OCI-LY7 (cell line): ENCODE data around the gene CAMKK1. TPM values are rescaled to one million over a fixed set of nuclear protein-coding genes. Genes with fewer than 3 reads are reported as not detected.

ENCODE experiments used
- BruUV-seq: library from RNA; stranded (reverse); fragments of 400-500 nt; replicated peaks from 2 replicates; lab custom pipeline; 2021; lab: Mats Ljungman, UMichigan
- CTCF ChIA-PET: fragments of 300-600 bp; sonication (Branson Sonifier 250); formaldehyde crosslinking; loops from one replicate; lab custom pipeline; 2022; ENCODE audit warnings: antibody characterized with exemption; ENCODE audit not compliant: unreplicated experiment; lab: Charles Lee
- POLR2A ChIA-PET: fragments of 300-600 bp; sonication (Branson Sonifier 250); formaldehyde crosslinking; loops from one replicate; lab custom pipeline; 2022; ENCODE audit warnings: antibody characterized with exemption; lab: Charles Lee
- DNase-seq: peaks from one replicate; pipeline ENCODE4 v3.0.0-alpha.2; 2015; ENCODE audit warnings: low spot score
- H2AFZ ChIP-seq: fragments of 200-600 bp; sonication (generic), shearing (Covaris generic); 2 replicates; pipeline ENCODE4 v1.6.1; 2014; ENCODE audit warnings: mild to moderate bottlenecking, antibody characterized with exemption, low read length, moderate library complexity
- H3K27ac ChIP-seq: fragments of 200-600 bp; sonication (generic); 2 replicates; pipeline ENCODE4 v1.5.1; 2014; ENCODE audit warnings: mixed run types, low read depth, mild to moderate bottlenecking, moderate library complexity, low read length, inconsistent platforms; ENCODE audit not compliant: poor library complexity, severe bottlenecking
- H3K36me3 ChIP-seq: fragments of 200-600 bp; sonication (generic); 2 replicates; pipeline ENCODE4 v1.6.1; 2014; ENCODE audit warnings: mild to moderate bottlenecking, antibody characterized with exemption, low read length, moderate library complexity, mixed read lengths; ENCODE audit not compliant: insufficient read depth
- H3K4me1 ChIP-seq: fragments of 200-600 bp; sonication (generic); 2 replicates; pipeline ENCODE4 v1.5.1; 2014; ENCODE audit warnings: mild to moderate bottlenecking, low read length; ENCODE audit not compliant: insufficient read depth, poor library complexity, severe bottlenecking
- H3K4me2 ChIP-seq: fragments of 200-600 bp; sonication (generic); 2 replicates; pipeline ENCODE4 v1.6.1; 2014; ENCODE audit warnings: mild to moderate bottlenecking, low read length
- H3K4me3 ChIP-seq: fragments of 200-600 bp; sonication (generic); 2 replicates; pipeline ENCODE4 v1.5.1; 2014; ENCODE audit warnings: mild to moderate bottlenecking, low read depth, low read length; ENCODE audit not compliant: poor library complexity, severe bottlenecking
- H3K79me2 ChIP-seq: fragments of 200-600 bp; sonication (generic); 2 replicates; pipeline ENCODE4 v1.6.1; 2016; ENCODE audit warnings: low read depth, mild to moderate bottlenecking, low read length, moderate library complexity, mixed read lengths; ENCODE audit not compliant: insufficient read depth
- H3K9me2 ChIP-seq: fragments of 200-600 bp; sonication (generic); 2 replicates; pipeline ENCODE4 v1.6.1; 2016; ENCODE audit warnings: mild to moderate bottlenecking, low read length, mixed read lengths; ENCODE audit not compliant: insufficient read depth
- H3K9me3 ChIP-seq: fragments of 200-600 bp; sonication (generic); 2 replicates; pipeline ENCODE4 v1.6.1; 2014; ENCODE audit warnings: mild to moderate bottlenecking, mixed run types, low read length, mixed read lengths
- H4K20me1 ChIP-seq: fragments of 200-600 bp; sonication (generic); 2 replicates; pipeline ENCODE4 v1.6.1; 2014; ENCODE audit warnings: mild to moderate bottlenecking, antibody characterized with exemption, low read length, moderate library complexity, mixed read lengths; ENCODE audit not compliant: insufficient read depth
- CTCF ChIP-seq: fragments of 200-600 bp; sonication (generic); conservative IDR thresholded peaks from 2 replicates; pipeline ENCODE4 v1.5.1; 2014; ENCODE audit warnings: mild to moderate bottlenecking, antibody characterized with exemption, low read length, moderate library complexity, mixed read lengths
- EZH2phosphoT487 ChIP-seq: fragments of 200-600 bp; sonication (generic); IDR thresholded peaks from 2 replicates; pipeline ENCODE4 v1.6.1; 2018; ENCODE audit warnings: low read depth, borderline replicate concordance, mild to moderate bottlenecking, mixed run types, antibody characterized with exemption, low read length, moderate library complexity, mixed read lengths
- intact Hi-C: fragments of 100-400 bp; cut with micrococcal nuclease; formaldehyde crosslinking; loops from one replicate; pipeline ENCODE4 v1.10.0; 2022; ENCODE audit not compliant: unreplicated experiment
- total RNA-seq, 2 experiments: library from RNA; depleted of rRNA in 1 of 2; stranded (reverse); fragments of >200 nt in 1 of 2; shearing (Covaris generic) in 1 of 2; gene quantifications; 2 replicates each; pipeline ENCODE4 v1.2.3, GENCODE V29; 2014 to 2022

The CAMKK1 gene
- total RNA-seq, 2 experiments from 2014 or later = 2.7 TPM

GRCh38 chr17:3896108-3896967 is 3.5 kb upstream of the CAMKK1 start:
- H3K4me1 ChIP-seq = peaks cover 41% of the 10 kb centered on the region

GRCh38 chr17:3895354-3895753 is 2.5 kb upstream of the CAMKK1 start:
- H4K20me1 ChIP-seq = no peaks in the 10 kb centered on the region
- H3K4me3 ChIP-seq = no peak overlapping the region
- no peak overlapping the region for H2AFZ ChIP-seq
- H3K4me2 ChIP-seq = no peak overlapping the region
- no peak overlapping the region for H3K27ac ChIP-seq
- no peaks in the 10 kb centered on the region for H3K9me2 ChIP-seq
- CTCF ChIA-PET = interaction anchor here (0.5 kb wide), 1 partner anchor 17 kb away, joined by 5 read pairs; no protein-coding TSS in a partner anchor
- H3K36me3 ChIP-seq = no peaks in the 10 kb centered on the region
- peak; percentile 14 for DNase-seq
- TF ChIP-seq EZH2phosphoT487 (no peak), CTCF (no peak)
- POLR2A ChIA-PET = no interaction called here
- no peaks in the 10 kb centered on the region for H3K9me3 ChIP-seq
- no peaks in the 10 kb centered on the region for H3K79me2 ChIP-seq
- H3K4me1 ChIP-seq = peaks cover 49% of the 10 kb centered on the region
- intact Hi-C loops = no loop called here
- BruUV-seq = no TSS peak

More at GRCh38 chr17:3896108-3896967, 3.5 kb upstream of the CAMKK1 start:
- H3K4me2 ChIP-seq = peak overlapping the region; percentile 51
- no peaks in the 10 kb centered on the region for H3K9me3 ChIP-seq
- H3K27ac ChIP-seq = peak overlapping the region; percentile 18
- no peaks in the 10 kb centered on the region for H3K36me3 ChIP-seq
- H4K20me1 ChIP-seq = no peaks in the 10 kb centered on the region
- no peak overlapping the region for H3K4me3 ChIP-seq
- intact Hi-C loops = loop anchor here (2.0 kb wide), 1 partner anchor 14 kb away; no protein-coding TSS in a partner anchor
- no peaks in the 10 kb centered on the region for H3K79me2 ChIP-seq
- no TSS peak for BruUV-seq
- H3K9me2 ChIP-seq = no peaks in the 10 kb centered on the region
- POLR2A ChIA-PET = interaction anchor here (0.8 to 1.4 kb wide), 2 partner anchors 15 to 69 kb away, joined by 3 to 5 read pairs; no protein-coding TSS in a partner anchor
- CTCF ChIA-PET = interaction anchor here (0.6 kb wide), 1 partner anchor 529 kb away, joined by 5 read pairs; no protein-coding TSS in a partner anchor
- H2AFZ ChIP-seq = peak overlapping the region; percentile 89
- TF ChIP-seq EZH2phosphoT487 (no peak), CTCF (no peak)
- no peak for DNase-seq
